Ammon's horn (tissue), 1 donor: ENCODE results near the gene GABRB3.
"Not testable (repeated sequence)": the region's sequence is repeated elsewhere in the genome, so short reads cannot be mapped to it uniquely, and the experiment has no call there.

ENCODE experiments used
- DNase-seq: peaks from one replicate; pipeline ENCODE4 v3.0.0-alpha.2; 2016; ENCODE audit warnings: low spot score

The GABRB3 gene

GRCh38 chr15:26736502-26737248 lies 36.2 kb downstream of the GABRB3 start:
- DNase-seq = no peak

DNA sequence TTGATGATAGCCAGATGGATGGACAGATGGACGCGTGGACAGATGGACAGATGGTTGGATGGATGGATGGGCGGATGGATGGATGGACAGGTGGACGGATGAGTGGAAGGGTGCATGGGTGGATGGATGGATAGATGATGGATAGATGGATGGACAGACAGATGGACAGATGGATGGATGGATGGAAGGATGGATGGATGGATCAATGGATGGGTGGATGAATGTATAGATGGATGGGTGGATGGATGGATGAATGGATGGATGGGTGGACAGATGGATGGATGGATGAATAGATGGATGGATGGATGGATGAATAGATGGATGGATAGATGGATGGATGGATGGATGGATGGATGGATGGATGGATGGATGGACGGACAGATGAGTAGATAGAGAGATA lies 40.9 kb downstream of the GABRB3 start:
- no peak for DNase-seq

GRCh38 chr15:26729581-26729980 lies 43.3 kb downstream of the GABRB3 start:
- no peak for DNase-seq

DNA sequence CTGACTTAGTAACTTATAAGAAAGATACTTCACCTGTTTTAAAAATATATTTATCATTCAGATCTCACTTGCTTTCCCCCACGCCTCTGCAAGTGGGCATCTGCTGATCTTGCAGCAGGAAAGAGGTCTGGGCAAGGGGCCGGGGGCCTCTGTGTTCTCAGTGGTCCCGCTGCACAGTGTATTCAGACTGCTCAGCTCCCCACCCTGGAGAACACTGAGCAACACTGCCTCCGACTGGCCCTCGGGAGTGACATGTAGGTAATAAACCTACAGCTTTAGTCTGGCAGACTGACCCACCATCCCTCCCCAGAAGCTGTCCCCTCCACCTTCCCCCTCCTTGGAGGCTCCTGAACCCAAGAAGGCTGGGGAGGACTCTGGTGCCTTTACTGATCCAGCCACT lies 43.8 kb downstream of the GABRB3 start:
- no peak for DNase-seq

DNA sequence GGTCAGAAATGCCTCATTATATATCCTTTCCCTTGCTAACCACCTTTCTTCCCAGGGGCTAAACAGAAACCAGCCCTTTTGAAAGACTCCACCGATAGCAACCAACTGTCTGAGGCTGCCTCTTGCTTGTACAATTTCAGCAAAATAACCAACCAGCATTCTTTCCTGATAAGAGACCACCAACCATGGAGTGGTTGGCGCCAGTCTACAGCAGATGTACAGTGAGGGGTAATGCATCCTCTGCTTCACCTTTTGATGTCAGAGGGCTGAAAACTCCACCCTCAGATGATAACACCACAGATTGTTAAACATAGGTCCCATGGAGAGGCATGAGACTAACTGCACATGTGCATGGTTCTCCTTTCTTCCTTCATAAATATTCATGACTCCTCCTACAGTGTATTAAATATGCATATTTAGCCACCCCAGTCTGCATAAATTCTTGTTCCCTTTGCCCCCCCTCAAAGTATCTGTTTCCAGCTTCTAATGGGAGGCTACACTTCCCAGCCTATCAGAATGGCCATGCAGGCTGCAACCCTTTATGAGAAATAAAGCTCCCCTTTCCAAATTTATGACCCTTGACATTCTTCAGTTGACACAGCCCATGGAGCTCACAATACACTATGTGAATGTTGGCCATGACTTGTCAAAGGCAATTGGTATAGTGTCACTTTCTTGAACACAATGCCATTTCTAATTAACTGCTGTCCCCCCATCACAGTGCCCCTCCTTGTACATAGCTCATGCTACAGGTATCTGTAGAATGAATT lies 48.3 kb downstream of the GABRB3 start:
- no peak for DNase-seq

DNA sequence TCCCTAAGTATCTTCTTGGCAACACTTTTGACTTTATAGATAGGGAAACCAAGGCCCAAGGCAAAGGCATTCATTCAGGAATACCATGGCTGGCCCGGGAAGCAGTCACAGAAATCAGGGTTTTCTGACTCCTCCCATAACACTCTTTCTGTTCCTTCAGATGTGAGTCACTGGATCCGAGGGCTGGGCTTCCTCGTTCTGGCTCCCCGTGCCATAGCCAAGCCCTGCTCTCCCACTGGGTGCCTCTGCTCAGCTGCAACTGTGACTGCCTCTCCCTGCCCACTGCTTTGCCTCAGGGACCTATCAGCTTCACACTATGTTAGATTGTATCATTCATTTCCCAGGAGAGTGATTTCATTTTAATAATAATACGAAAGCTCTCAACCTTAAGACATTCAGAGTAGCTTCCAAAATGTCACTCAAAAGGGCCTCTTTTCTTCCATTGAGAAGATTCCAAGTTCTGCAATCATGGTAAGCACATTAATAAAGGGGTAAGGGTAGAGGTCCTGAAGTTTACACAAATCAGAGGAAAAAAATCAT lies 50.2 kb downstream of the GABRB3 start:
- DNase-seq = peak; percentile 35

GRCh38 chr15:26721232-26721967 lies 51.5 kb downstream of the GABRB3 start:
- DNase-seq = no peak

GRCh38 chr15:26720546-26720945 lies 52.3 kb downstream of the GABRB3 start:
- DNase-seq = no peak

- DNase-seq = not testable (repeated sequence)
These were observed 53.0 kb downstream of the GABRB3 start for GRCh38 chr15:26719866-26720265.

GRCh38 chr15:26716069-26716468 lies 56.8 kb downstream of the GABRB3 start:
- DNase-seq = no peak

DNA sequence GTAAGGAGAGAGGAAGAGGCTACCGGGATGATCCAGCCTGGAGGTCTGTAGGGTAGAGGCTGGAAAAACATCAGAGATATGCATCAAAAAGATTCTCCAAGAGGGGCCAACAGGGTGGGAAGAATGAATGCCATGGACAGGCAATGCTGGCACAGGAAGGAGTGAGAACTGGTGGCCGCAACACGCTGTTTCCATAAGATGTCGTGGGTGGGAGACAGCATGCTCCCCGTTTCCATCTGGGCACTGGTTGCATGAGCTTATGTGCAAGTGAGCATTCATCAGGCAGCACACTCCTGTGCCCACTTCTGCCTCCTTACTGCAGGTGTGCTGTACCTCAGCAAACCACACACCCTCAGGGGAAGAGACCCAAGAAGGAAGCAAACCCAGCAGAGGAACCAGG lies 59.4 kb downstream of the GABRB3 start:
- DNase-seq = no peak

DNA sequence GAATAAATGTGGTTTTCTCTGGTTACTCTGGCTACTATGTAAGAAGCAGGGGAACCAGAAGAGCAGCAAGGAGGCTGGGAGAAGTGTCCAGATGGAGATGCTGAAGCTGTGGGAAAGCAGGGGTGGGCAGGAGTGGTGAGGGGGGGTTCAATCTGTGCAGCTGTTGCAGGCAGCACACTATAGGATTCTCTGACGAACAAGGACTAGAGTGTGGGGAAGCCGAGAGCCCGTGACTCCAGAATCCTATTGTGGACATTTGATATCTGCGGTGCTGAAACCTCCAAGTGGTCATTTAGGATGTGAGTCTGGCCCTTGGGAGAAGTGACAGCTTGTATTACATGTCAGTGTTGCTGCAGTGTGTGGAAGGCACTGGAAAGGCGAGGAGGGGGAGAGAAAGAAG lies 60.5 kb downstream of the GABRB3 start:
- no peak for DNase-seq

- DNase-seq = peak; percentile 51
These were observed 61.4 kb downstream of the GABRB3 start for GRCh38 chr15:26711445-26711844.

GRCh38 chr15:26702381-26702780 lies 70.5 kb downstream of the GABRB3 start:
- no peak for DNase-seq

DNA sequence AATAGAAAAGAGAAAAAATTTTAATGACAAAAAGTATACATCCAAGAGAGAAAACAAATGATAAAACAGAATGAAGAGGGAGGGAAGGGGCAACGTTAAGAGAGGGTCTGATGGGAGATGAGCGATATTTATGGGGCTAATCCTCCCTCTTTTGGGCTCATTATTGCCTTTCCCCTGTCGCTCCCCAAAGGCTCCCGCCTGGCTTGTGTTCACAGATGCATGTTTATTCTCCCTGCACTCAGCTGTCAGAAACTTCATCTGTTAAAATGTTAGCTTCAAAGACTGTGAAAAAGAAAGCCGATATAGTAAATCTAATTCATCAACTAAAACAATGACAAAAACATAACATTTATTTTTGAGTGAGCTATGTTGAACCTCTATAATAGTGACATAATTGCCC lies 74.3 kb downstream of the GABRB3 start:
- DNase-seq = no peak

GRCh38 chr15:26697913-26698312 lies 75.0 kb downstream of the GABRB3 start:
- peak; percentile 42 for DNase-seq

DNA sequence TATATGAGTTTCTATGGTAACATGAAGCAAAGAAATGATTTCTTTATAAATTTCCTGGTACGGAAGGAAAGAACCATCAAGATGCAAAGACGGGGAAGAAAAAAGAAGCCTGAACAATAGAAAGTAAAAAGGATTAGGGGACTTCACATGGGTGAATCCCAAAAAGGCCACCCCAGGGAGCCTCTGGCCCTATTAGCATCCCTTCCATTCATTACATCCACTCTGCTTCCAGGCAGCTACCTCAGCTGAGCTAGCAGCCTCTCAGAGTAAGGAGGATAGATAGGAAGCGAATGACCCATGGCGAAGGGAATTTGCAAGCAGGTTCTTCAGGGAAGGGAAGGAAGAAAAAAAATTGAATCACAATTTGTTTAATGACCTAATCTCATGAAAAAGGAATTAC lies 81.6 kb downstream of the GABRB3 start:
- no peak for DNase-seq

DNA sequence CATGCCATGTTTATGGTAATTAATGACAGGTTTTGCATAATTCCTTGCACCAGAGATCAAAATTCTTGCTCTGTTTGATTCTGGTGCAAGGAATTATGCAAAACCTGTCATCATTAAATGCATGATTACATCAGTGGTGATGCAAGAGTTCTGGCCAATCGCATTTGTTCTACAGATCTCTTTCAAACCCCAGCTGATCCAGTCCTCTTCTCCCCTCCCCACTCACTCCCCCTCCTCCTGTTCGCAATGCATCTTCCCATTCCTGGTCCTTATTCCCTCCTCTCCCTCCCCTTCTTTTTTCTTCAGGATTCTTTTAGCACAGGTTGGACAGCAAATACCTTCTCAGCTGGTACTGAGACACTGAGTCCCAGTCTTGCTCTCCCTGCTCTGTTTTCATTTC lies 82.1 kb downstream of the GABRB3 start:
- no peak for DNase-seq

DNA sequence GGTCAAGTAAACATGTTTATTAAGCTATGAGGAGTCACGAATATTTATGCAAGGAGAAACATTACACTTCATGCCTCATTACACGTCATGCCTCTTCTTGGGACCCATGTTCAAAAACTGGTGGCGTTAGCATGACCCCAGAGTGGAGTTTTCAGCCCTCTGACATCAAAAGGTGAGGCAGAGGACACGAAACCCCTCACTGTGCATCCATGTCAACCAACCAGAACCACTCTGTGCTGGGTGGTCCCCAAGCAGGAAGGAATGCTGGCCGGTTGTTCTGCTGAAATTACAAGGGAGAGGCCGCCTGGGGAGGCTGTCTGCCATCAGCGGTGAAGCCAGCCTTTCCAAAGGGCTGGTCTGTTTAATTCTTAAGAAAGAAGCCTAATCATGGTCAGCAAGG lies 83.4 kb downstream of the GABRB3 start:
- DNase-seq = no peak

- no peak for DNase-seq
These were observed 86.2 kb downstream of the GABRB3 start for GRCh38 chr15:26686547-26687187.

DNA sequence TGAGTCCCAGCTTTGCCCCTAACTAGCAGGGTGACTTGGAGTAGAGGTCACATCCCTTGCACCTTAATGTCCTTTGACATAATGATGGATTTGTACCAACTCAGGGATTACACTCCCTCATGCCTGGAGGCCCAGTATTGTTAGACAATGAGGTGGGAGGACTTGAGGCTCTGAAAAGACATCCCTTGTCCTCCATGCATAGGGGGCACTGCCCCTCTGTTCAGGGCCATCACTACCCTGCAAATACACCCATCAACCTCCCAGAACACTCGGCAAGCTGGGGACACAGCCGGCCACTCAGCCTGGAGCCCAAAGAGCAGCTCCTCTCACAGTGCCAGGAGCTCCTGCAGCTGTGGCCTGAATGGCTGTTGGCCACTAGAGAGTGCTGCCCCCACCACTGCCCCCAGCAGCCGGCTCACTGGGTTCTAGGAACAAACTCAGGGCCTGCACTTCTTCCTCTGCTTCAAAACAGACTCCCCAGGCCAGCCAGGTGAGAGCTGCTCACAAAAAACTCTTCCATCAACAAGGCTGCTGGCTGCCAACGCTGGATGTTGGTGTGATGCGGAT lies 90.2 kb downstream of the GABRB3 start:
- DNase-seq = no peak

- DNase-seq = no peak
These were observed 92.9 kb downstream of the GABRB3 start for GRCh38 chr15:26679927-26680326.
